Measurements from ENCODE around the gene AHSA1. TPM values are rescaled to one million over a fixed set of nuclear protein-coding genes. Genes with fewer than 3 reads are reported as not detected.

Gene AHSA1
- total and polyA plus RNA-seq, 2 of the 8 experiments (the other 6 are each of a cell fraction or from before 2014, with no cell fraction given): 155 to 221 TPM

- no peak for FAIRE-seq
- no peaks in the 10 kb centered on the region for H3K79me1 ChIP-seq (ENCODE audit: low read depth, low read length)
- no peak overlapping the region for H2BK20ac ChIP-seq (ENCODE audit: low read length)
- no peaks in the 10 kb centered on the region; a peak in 1 of 8 replicates for H3K36me3 ChIP-seq (ENCODE audit: control insufficient read depth in 2 of 4, insufficient read depth in 4 of 4, low read length in 3 of 4)
- H3K14ac ChIP-seq (ENCODE audit: insufficient read length): no peak overlapping the region
- H2BK12ac ChIP-seq (ENCODE audit: low read depth, low read length): no peak overlapping the region
- H2AK5ac ChIP-seq (ENCODE audit: low read depth, low read length): no peak overlapping the region
- no peak for DNase-seq (ENCODE audit: low read depth in 1 of 2, low spot score in 2 of 2)
- H3K23ac ChIP-seq (ENCODE audit: insufficient read length): no peak overlapping the region
- ChIA-PET CTCF (ENCODE audit: partially characterized antibody) (no interaction called here), POLR2A (ENCODE audit: partially characterized antibody) (no interaction called here)
- no peak overlapping the region for H2BK5ac ChIP-seq (ENCODE audit: low read depth, low read length)
- no peaks in the 10 kb centered on the region for H3K23me2 ChIP-seq (ENCODE audit: low read depth, low read length)
- H4K8ac ChIP-seq (ENCODE audit: extremely low read depth, insufficient read depth, low read length): peak overlapping the region; percentile 35; the same call in 1 of the 2 replicates
- H4K20me1 ChIP-seq (replicated peaks in 1 of 2; ENCODE audit: control insufficient read depth in 1 of 2, insufficient read depth in 2 of 2, low read length in 2 of 2): no peaks in the 10 kb centered on the region
- no peak overlapping the region for H3K4me3 ChIP-seq (ENCODE audit: extremely low read depth in 1 of 4, insufficient read depth in 2 of 4, low read depth in 3 of 4, low read length in 4 of 4)
- no peak overlapping the region for H3K27ac ChIP-seq (ENCODE audit: low read depth, low read length)
- no peak overlapping the region for H3K18ac ChIP-seq (ENCODE audit: extremely low read depth, low read length)
- H2AFZ ChIP-seq (ENCODE audit: low read length): no peak overlapping the region
- no peaks in the 10 kb centered on the region; a peak in 1 of 7 replicates for H3K4me1 ChIP-seq (replicated peaks in 1 of 4; ENCODE audit: control insufficient read depth in 3 of 4, insufficient read depth in 4 of 4, low read length in 3 of 4)
- WGBS, 2 experiments (ENCODE audit: extremely low coverage in 1 of 2, insufficient coverage in 1 of 2, insufficient read length in 1 of 2, insufficient replicate concordance in 2 of 2, low coverage in 1 of 2, low lambda C conversion rate in 2 of 2, missing lambda C conversion rate in 1 of 2): 95% methylated on average over 3 of the region's 3 CpGs; no CpG with 5 or more reads in 1 of the 2 experiments
- H3K4me2 ChIP-seq (ENCODE audit: insufficient read depth in 1 of 2, low read depth in 2 of 2, low read length in 2 of 2): no peak overlapping the region
- no peak overlapping the region for H3K4ac ChIP-seq (replicated peaks; ENCODE audit: insufficient read length, low read depth, low read length)
- H3K9me3 ChIP-seq (ENCODE audit: insufficient read depth in 2 of 2, low read depth in 1 of 2, low read length in 1 of 2): no peaks in the 10 kb centered on the region
- no peaks in the 10 kb centered on the region for H3K27me3 ChIP-seq (replicated peaks in 1 of 4; ENCODE audit: control insufficient read depth in 3 of 4, extremely low read depth in 1 of 4, insufficient read depth in 3 of 4, low read length in 3 of 4)
- no peak overlapping the region for H3K9ac ChIP-seq (replicated peaks in 1 of 4; ENCODE audit: extremely low read depth in 1 of 4, low read depth in 3 of 4, low read length in 3 of 4)
- H3K79me2 ChIP-seq (ENCODE audit: control insufficient read depth in 1 of 2, insufficient read depth in 2 of 2, low read length in 2 of 2): no peaks in the 10 kb centered on the region
- no peak overlapping the region for H2BK15ac ChIP-seq (ENCODE audit: low read length)
- no peak overlapping the region for H4K5ac ChIP-seq (ENCODE audit: insufficient read length, low read depth, low read length)
- H4K91ac ChIP-seq (replicated peaks; ENCODE audit: insufficient read length, low read length): no peak overlapping the region
- TF ChIP-seq ATF2 (IDR thresholded peaks at IDR 0.05; ENCODE audit: low read length): no peak
- H3K56ac ChIP-seq (replicated peaks; ENCODE audit: insufficient read length, low read depth, low read length): no peak overlapping the region
- H2BK120ac ChIP-seq (replicated peaks; ENCODE audit: low read depth, low read length): no peak overlapping the region
These were observed 27.4 kb downstream of the AHSA1 start for GRCh38 chr14:77485256-77485655.

Data from H1 (cell line).